IPS-18c (cell line): ENCODE data around the gene GNG2.

Source experiments
- H3K4me3 ChIP-seq: 2 replicates; pipeline ENCODE4 v1.7.0; 2013; ENCODE audit warnings: low read depth, mild to moderate bottlenecking, low read length, moderate library complexity; ENCODE audit not compliant: insufficient read depth
- H3K9me3 ChIP-seq: one replicate; pipeline ENCODE4 v1.6.1; 2013; ENCODE audit warnings: mild to moderate bottlenecking, low read length, moderate library complexity; ENCODE audit not compliant: control insufficient read depth, insufficient read depth

GNG2 gene

GRCh38 chr14:52018252-52018651 lies 157.8 kb downstream of the GNG2 start:
- H3K4me3 ChIP-seq, result no peak overlapping the region
- H3K9me3 ChIP-seq, result no peaks in the 10 kb centered on the region

GRCh38 chr14:52018970-52019369 lies 158.6 kb downstream of the GNG2 start:
- H3K9me3 ChIP-seq, result no peaks in the 10 kb centered on the region

More at GRCh38 chr14:52018970-52019369, 158.6 kb downstream of the GNG2 start:
- no peak overlapping the region for H3K4me3 ChIP-seq
